A549 (cell line): ENCODE data around the gene MRPL55. TPM values are rescaled to one million over a fixed set of nuclear protein-coding genes. Genes with fewer than 3 reads are reported as not detected.
A peak's percentile ranks its signal among the peaks of the same experiment; 100 is the strongest.

Source experiments
- ATAC-seq, 2 experiments: fragments of 200-7000 bp in 1 of 2; fragments of >200 bp in 1 of 2; cut with Nextera tagmentation in 1 of 2; cut with Tn5 transposase in 1 of 2; 3 replicates each; pipeline versions ENCODE4 v1.8.0 to v1.9.1; 2018 to 2020; ENCODE audit warnings: mild to moderate bottlenecking in 1 of 2, moderate library complexity in 1 of 2
- CTCF ChIA-PET: fragments of 300-600 bp; sonication (Branson Sonifier 250); formaldehyde crosslinking; extraction: SDS; loops from one replicate; lab custom pipeline; 2021; ENCODE audit warnings: antibody characterized with exemption, inconsistent platforms; lab: Yijun Ruan, JAX
- POLR2A ChIA-PET: fragments of 350-600 bp; formaldehyde crosslinking; extraction: SDS; loops from one replicate; lab custom pipeline; 2021; ENCODE audit warnings: antibody characterized with exemption, inconsistent platforms; lab: Yijun Ruan, JAX
- DNase-seq, 2 experiments: peaks; one replicate each; pipeline versions ENCODE4 v3.0.0 to v3.0.0-alpha.2; 2011 to 2016; ENCODE audit warnings: low read depth in 1 of 2, low spot score in 1 of 2
- FAIRE-seq: peaks from 2 replicates; lab custom pipeline; 2011; peaks lifted over from hg19 to GRCh38; lab: Jason Lieb, UNC
- H3K27ac ChIP-seq, 2 experiments: fragments of >200 bp; sonication (Bioruptor Twin); formaldehyde crosslinking; 3 replicates each; pipeline ENCODE4 v1.5.1; 2016 to 2017
- H3K4me1 ChIP-seq: fragments of >200 bp; sonication (Bioruptor Twin); formaldehyde crosslinking; 3 replicates; pipeline ENCODE4 v1.6.1; 2016
- H3K4me2 ChIP-seq: fragments of >200 bp; sonication (Bioruptor Twin); formaldehyde crosslinking; 3 replicates; pipeline ENCODE4 v1.6.1; 2016
- H3K4me3 ChIP-seq: fragments of >200 bp; sonication (Bioruptor Twin); formaldehyde crosslinking; 3 replicates; pipeline ENCODE4 v1.5.1; 2016
- H3K9me3 ChIP-seq: fragments of >200 bp; sonication (Bioruptor Twin); formaldehyde crosslinking; 3 replicates; pipeline ENCODE4 v1.6.1; 2016
- BHLHE40 ChIP-seq: IDR thresholded peaks from 2 replicates; pipeline ENCODE4 v1.6.1; 2012; ENCODE audit warnings: low read depth, low read length, inconsistent platforms
- CBX2 ChIP-seq: fragments of 200-600 bp; sonication (generic); IDR thresholded peaks from 2 replicates; pipeline ENCODE4 v1.6.1; 2016; ENCODE audit warnings: low read depth, mild to moderate bottlenecking, borderline replicate concordance
- CEBPB ChIP-seq, 2 experiments: fragments of >200 bp in 1 of 2; sonication (Bioruptor Twin) in 1 of 2; formaldehyde crosslinking in 1 of 2; IDR thresholded peaks; 2 replicates each; pipeline ENCODE4 v1.6.1; 2012 to 2016
- CHD2 ChIP-seq: fragments of 150-350 bp; IDR thresholded peaks from 2 replicates; pipeline ENCODE4 v1.6.1; 2014; ENCODE audit warnings: low read length; ENCODE audit not compliant: partially characterized antibody
- CHD4 ChIP-seq: fragments of 200-600 bp; sonication (generic); IDR thresholded peaks from 2 replicates; pipeline ENCODE4 v1.6.1; 2016; ENCODE audit warnings: antibody characterized with exemption, mild to moderate bottlenecking, borderline replicate concordance
- FOSL2 ChIP-seq, 2 experiments: fragments of 450-650 bp in 1 of 2; fragments of >200 bp in 1 of 2; sonication (Bioruptor Twin) in 1 of 2; formaldehyde crosslinking; IDR thresholded peaks; 2 replicates each; pipeline versions ENCODE4 v1.5.0 to v1.6.1; 2016 to 2020; ENCODE audit warnings: mild to moderate bottlenecking in 1 of 2, moderate library complexity in 1 of 2
- FOXS1 ChIP-seq: fragments of 250-450 bp; sonication (Bioruptor Pico); IDR thresholded peaks from 2 replicates; pipeline ENCODE4 v1.5.0; 2020; ENCODE audit warnings: mild to moderate bottlenecking, moderate library complexity
- HES2 ChIP-seq: fragments of >200 bp; sonication (Bioruptor Twin); formaldehyde crosslinking; IDR thresholded peaks from 2 replicates; pipeline ENCODE4 v1.6.1; 2016
- HEYL ChIP-seq: fragments of 250-450 bp; sonication (Bioruptor Pico); IDR thresholded peaks from 2 replicates; pipeline ENCODE4 v1.8.0; 2021; ENCODE audit warnings: mild to moderate bottlenecking, moderate library complexity
- HOXB13 ChIP-seq: fragments of 250-450 bp; sonication (Bioruptor Pico); IDR thresholded peaks from 2 replicates; pipeline ENCODE4 v1.5.0; 2020; ENCODE audit warnings: low read depth, mild to moderate bottlenecking, moderate library complexity
- HOXB5 ChIP-seq: fragments of 250-450 bp; sonication (Bioruptor Pico); IDR thresholded peaks from 2 replicates; pipeline ENCODE4 v1.5.0; 2020; ENCODE audit warnings: mild to moderate bottlenecking, moderate library complexity
- JUN ChIP-seq, 2 experiments: fragments of >200 bp; sonication (Bioruptor Twin); formaldehyde crosslinking; IDR thresholded peaks; 2 replicates in 1 of 2; 3 replicates in 1 of 2; pipeline ENCODE4 v1.6.1; 2016 to 2017
- MAFK ChIP-seq: fragments of 450-650 bp; IDR thresholded peaks from 2 replicates; pipeline ENCODE4 v1.6.1; 2014; ENCODE audit not compliant: partially characterized antibody
- NPAS2 ChIP-seq: fragments of 250-450 bp; sonication (Bioruptor Pico); IDR thresholded peaks from 2 replicates; pipeline ENCODE4 v1.8.0; 2022; ENCODE audit warnings: mild to moderate bottlenecking, moderate library complexity, borderline replicate concordance
- NR3C1 ChIP-seq: fragments of >200 bp; sonication (Bioruptor Twin); formaldehyde crosslinking; IDR thresholded peaks from 3 replicates; pipeline ENCODE4 v1.6.1; 2017
- PHF8 ChIP-seq: fragments of 200-600 bp; sonication (generic); IDR thresholded peaks from 2 replicates; pipeline ENCODE4 v1.6.1; 2016; ENCODE audit warnings: low read depth, mild to moderate bottlenecking, antibody characterized with exemption, moderate library complexity, borderline replicate concordance
- POLR2AphosphoS2 ChIP-seq: conservative IDR thresholded peaks from 2 replicates; pipeline ENCODE4 v1.6.1; 2012; ENCODE audit warnings: low read length, improper control_type of control experiment, inconsistent platforms
- RARB ChIP-seq: fragments of 250-450 bp; sonication (Bioruptor Pico); IDR thresholded peaks from 2 replicates; pipeline ENCODE4 v1.8.0; 2021; ENCODE audit warnings: mild to moderate bottlenecking, moderate library complexity
- RFX5 ChIP-seq: fragments of 450-650 bp; IDR thresholded peaks from 2 replicates; pipeline ENCODE4 v1.7.1; 2014; ENCODE audit warnings: antibody characterized with exemption, mild to moderate bottlenecking, moderate library complexity
- RNF2 ChIP-seq: fragments of 200-600 bp; sonication (generic); IDR thresholded peaks from 2 replicates; pipeline ENCODE4 v1.6.1; 2016; ENCODE audit warnings: low read depth, mild to moderate bottlenecking, antibody characterized with exemption, moderate library complexity, borderline replicate concordance
- SREBF2 ChIP-seq: fragments of 450-650 bp; IDR thresholded peaks from 2 replicates; pipeline ENCODE4 v1.6.1; 2014; ENCODE audit warnings: mild to moderate bottlenecking, moderate library complexity
- TFCP2L1 ChIP-seq: fragments of 250-450 bp; sonication (Bioruptor Pico); IDR thresholded peaks from 2 replicates; pipeline ENCODE4 v1.5.0; 2021; ENCODE audit warnings: mild to moderate bottlenecking
- TP53 ChIP-seq: fragments of 250-450 bp; sonication (Bioruptor Pico); IDR thresholded peaks from 2 replicates; pipeline ENCODE4 v1.5.0; 2021; ENCODE audit warnings: mild to moderate bottlenecking, moderate library complexity
- USF2 ChIP-seq: fragments of 450-650 bp; IDR thresholded peaks from 2 replicates; pipeline ENCODE4 v1.6.1; 2014; ENCODE audit warnings: antibody characterized with exemption
- ZC3H11A ChIP-seq: fragments of 450-650 bp; IDR thresholded peaks from 2 replicates; pipeline ENCODE4 v1.6.1; 2014; ENCODE audit warnings: antibody characterized with exemption, mild to moderate bottlenecking
- ZSCAN20 ChIP-seq: fragments of 250-450 bp; sonication (Bioruptor Pico); IDR thresholded peaks from 2 replicates; pipeline ENCODE4 v1.8.0; 2022; ENCODE audit warnings: mild to moderate bottlenecking, moderate library complexity
- WGBS: methylation state at CpG from one replicate; pipeline ENCODE4 v1.1.6; 2017; ENCODE audit errors: missing lambda C conversion rate; 5-methylcytosine and 5-hydroxymethylcytosine counted together
- polyA plus RNA-seq, 4 experiments: library from polyadenylated mRNA; depleted of rRNA in 3 of 4; stranded (reverse); fragments of >200 nt; fragmentation: RNase III in 1 of 4; extraction: RNeasy Plus Mini Kit Qiagen cat#74134 plus additional on column Dnase treatment in 1 of 4; gene quantifications; 2 replicates in 3 of 4; 3 replicates in 1 of 4; pipeline ENCODE4 v1.2.3, GENCODE V29; 2011 to 2017
- TF ChIP-seq, protein P1 (sequence below): fragments of 250-450 bp; sonication (Bioruptor Pico); IDR thresholded peaks from 2 replicates; pipeline ENCODE4 v1.5.0; 2020; ENCODE audit warnings: low read depth, mild to moderate bottlenecking, moderate library complexity

Gene MRPL55
- polyA plus RNA-seq, 2 of the 4 experiments (the other 2 are of a cell fraction) = 54.2 to 80.0 TPM

DNA sequence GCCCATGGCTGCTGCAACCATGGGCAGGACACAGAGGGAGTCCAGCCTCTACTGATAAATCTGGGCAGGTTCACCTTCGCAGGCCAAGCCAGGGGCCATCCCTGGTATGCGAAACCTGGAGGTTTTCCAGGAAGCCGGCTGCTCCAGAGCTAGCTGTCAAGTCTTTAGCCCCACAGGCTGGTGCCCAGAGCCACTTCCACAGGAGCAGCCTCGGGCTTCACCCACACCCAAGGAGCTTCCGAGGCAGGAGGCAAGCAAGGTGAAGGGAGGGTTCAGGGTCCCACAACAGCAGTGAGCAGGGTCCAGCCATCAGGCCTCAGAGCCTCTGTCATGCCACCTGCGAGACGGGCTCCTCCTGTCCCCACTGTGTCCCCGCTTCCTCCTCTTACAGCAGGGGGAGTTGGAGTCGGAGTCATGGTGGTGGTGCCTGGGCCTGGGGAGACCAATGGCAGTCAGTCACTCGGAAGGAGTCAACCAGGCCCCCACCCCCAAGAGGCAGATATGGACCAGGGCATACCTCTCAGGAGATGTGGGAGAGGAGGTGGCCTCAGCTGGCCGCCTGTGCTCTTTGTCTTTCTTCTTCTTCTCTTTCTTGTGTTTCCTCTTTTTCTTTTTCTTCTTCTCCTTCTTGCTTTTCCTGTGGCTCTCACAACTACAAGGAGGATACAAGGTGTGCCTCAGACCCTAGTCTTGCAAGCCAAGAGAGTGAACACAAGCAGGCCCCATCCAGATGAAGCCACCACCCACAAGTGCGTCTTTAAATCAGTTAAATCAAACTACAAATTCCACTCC, 8.1 kb downstream of the MRPL55 start:
- Histone ChIP-seq H3K9me3 (no peaks in the 10 kb centered on the region), H3K27ac (no peak overlapping the region; a peak in 1 of 6 replicates), H3K4me2 (peak overlapping the region; percentile 84), H3K4me1 (peaks cover 10% of the 10 kb centered on the region; the same call in 2 of the 3 replicates), H3K4me3 (no peak overlapping the region)
- TF ChIP-seq PHF8 = no peak
- no peak for TF ChIP-seq RFX5
- no peak for TF ChIP-seq CHD2
- no peak for TF ChIP-seq FOSL2 (IDR thresholded peaks at IDR 0.05)
- TF ChIP-seq FOSL2 (CRISPR knock-in tag; IDR thresholded peaks at IDR 0.05) = no peak
- no peak for TF ChIP-seq TFCP2L1 (CRISPR knock-in tag)
- TF ChIP-seq CHD4 = no peak
- TF ChIP-seq SREBF2 = no peak
- no peak for TF ChIP-seq MAFK
- TF ChIP-seq ZC3H11A = no peak
- TF ChIP-seq RNF2 = no peak
- TF ChIP-seq TP53 (CRISPR knock-in tag) = no peak
- 82% methylated on average over 10 of the region's 12 CpGs for WGBS
- POLR2A ChIA-PET = interaction anchor here (1.3 kb wide), 1 partner anchor 64 kb away, joined by 9 read pairs; the partner anchor contains the start of gene IBA57
- FAIRE-seq (no peak), ATAC-seq (no peak), DNase-seq (no peak)
- CTCF ChIA-PET = interaction anchor here (0.9 to 1.4 kb wide), 7 partner anchors 9 to 101 kb away, joined by 3 to 6 read pairs (median 4); no protein-coding TSS in a partner anchor

DNA sequence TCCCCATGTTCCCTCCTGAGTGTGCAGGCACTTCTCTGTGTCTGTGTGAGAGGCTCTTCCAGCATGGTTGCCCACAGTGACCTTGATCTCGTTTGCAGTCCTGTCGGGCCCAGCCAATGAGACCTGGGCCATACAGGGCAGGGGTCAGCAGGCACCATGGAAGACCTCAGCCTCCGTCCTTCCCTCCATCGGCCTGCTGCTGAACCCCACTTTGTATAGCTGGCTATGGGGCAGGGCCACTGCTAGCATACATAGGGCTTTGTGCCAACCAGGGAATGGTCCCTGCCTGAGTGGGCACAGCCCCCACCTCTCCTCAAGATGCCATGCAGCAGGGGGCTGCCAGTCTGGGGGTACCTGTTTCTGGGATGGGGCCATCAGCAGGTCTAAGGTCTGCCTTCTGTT, 9.8 kb downstream of the MRPL55 start:
- peaks cover 12% of the 10 kb centered on the region; the same call in 2 of the 3 replicates for H3K9me3 ChIP-seq
- CTCF ChIA-PET = interaction anchor here (0.6 to 2.4 kb wide), 5 partner anchors 15 to 337 kb away, joined by 3 to 9 read pairs (median 5); no protein-coding TSS in a partner anchor
- ATAC-seq (no peak), DNase-seq (no peak), FAIRE-seq (no peak)
- H3K4me2 ChIP-seq = no peak overlapping the region
- WGBS = 68% methylated on average over 3 of the region's 4 CpGs
- POLR2A ChIA-PET = interaction anchor here (1.2 kb wide), 1 partner anchor 17 kb away, joined by 6 read pairs; the partner anchor contains the start of gene ARF1
- peaks cover 10% of the 10 kb centered on the region; the same call in 2 of the 3 replicates for H3K4me1 ChIP-seq
- no peak overlapping the region for H3K27ac ChIP-seq
- TF ChIP-seq HOXB13 = no peak
- TF ChIP-seq USF2 = no peak
- no peak for TF ChIP-seq RARB (CRISPR knock-in tag)
- no peak; the same call in 1 of the 2 replicates for TF ChIP-seq POLR2AphosphoS2
- no peak for TF ChIP-seq BHLHE40
- no peak for TF ChIP-seq FOXS1 (CRISPR knock-in tag)
- TF ChIP-seq FOSL2 (IDR thresholded peaks at IDR 0.05) = no peak
- no peak for TF ChIP-seq FOSL2 (CRISPR knock-in tag; IDR thresholded peaks at IDR 0.05)
- TF ChIP-seq, protein P1, sequence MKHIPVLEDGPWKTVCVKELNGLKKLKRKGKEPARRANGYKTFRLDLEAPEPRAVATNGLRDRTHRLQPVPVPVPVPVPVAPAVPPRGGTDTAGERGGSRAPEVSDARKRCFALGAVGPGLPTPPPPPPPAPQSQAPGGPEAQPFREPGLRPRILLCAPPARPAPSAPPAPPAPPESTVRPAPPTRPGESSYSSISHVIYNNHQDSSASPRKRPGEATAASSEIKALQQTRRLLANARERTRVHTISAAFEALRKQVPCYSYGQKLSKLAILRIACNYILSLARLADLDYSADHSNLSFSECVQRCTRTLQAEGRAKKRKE = no peak
- no peak for TF ChIP-seq HES2
- no peak for TF ChIP-seq ZSCAN20 (CRISPR knock-in tag)
- TF ChIP-seq CHD4 = no peak
- TF ChIP-seq HEYL (CRISPR knock-in tag) = no peak
- no peak for TF ChIP-seq CBX2
- TF ChIP-seq JUN (IDR thresholded peaks at IDR 0.05) = no peak
- TF ChIP-seq NPAS2 = no peak
- no peak for TF ChIP-seq CEBPB (IDR thresholded peaks at IDR 0.05)
- TF ChIP-seq NR3C1 = no peak
- TF ChIP-seq HOXB5 (CRISPR knock-in tag) = no peak
- no peak overlapping the region for H3K4me3 ChIP-seq
